Stimulated activated CD4-positive, alpha-beta T cell treated with anti-CD3 and anti-CD28 coated beads, Interleukin-1b, Interleukin-23, amount 100 ng/mL, for 48 hours (primary cell): Measurements from ENCODE around the gene ATF7.
"Not testable (repeated sequence)": the region's sequence is repeated elsewhere in the genome, so short reads cannot be mapped to it uniquely, and the experiment has no call there.

ENCODE experiments used
- DNase-seq: peaks from one replicate; pipeline ENCODE4 v3.0.0-alpha.2; 2020

ATF7 gene

GRCh38 chr12:53625946-53626701 is at the start of gene ATF7:
TSS of gene ATF7 (minus strand) at chr12:53626382. CDS start at chr12:53601000, 25,382 bp downstream.
- peak; percentile 97 for DNase-seq

- no peak for DNase-seq
These were observed 49.0 kb upstream of the ATF7 start for GRCh38 chr12:53674977-53675700.

GRCh38 chr12:53670971-53671370 is 44.8 kb upstream of the ATF7 start:
- no peak for DNase-seq

GRCh38 chr12:53670308-53670707 is 44.1 kb upstream of the ATF7 start:
- no peak for DNase-seq

- DNase-seq: no peak
These were observed 40.9 kb upstream of the ATF7 start for GRCh38 chr12:53667080-53667479.

GRCh38 chr12:53664936-53665335 is 38.8 kb upstream of the ATF7 start:
- DNase-seq: no peak

GRCh38 chr12:53664191-53664590 is 38.0 kb upstream of the ATF7 start:
- no peak for DNase-seq

GRCh38 chr12:53660041-53660440 is 33.9 kb upstream of the ATF7 start:
- no peak for DNase-seq

- no peak for DNase-seq
These were observed 33.4 kb upstream of the ATF7 start for GRCh38 chr12:53659571-53659981.

- no peak for DNase-seq
These were observed 32.9 kb upstream of the ATF7 start for GRCh38 chr12:53659011-53659551.

GRCh38 chr12:53657041-53657440 is 30.9 kb upstream of the ATF7 start:
- DNase-seq: no peak

GRCh38 chr12:53653595-53653994 is 27.4 kb upstream of the ATF7 start:
- DNase-seq: no peak

- DNase-seq: no peak
These were observed 26.2 kb upstream of the ATF7 start for GRCh38 chr12:53652366-53652765.

GRCh38 chr12:53651737-53652136 is 25.6 kb upstream of the ATF7 start:
- no peak for DNase-seq

- DNase-seq: not testable (repeated sequence)
These were observed 20.1 kb upstream of the ATF7 start for GRCh38 chr12:53646300-53646699.

GRCh38 chr12:53645165-53645564 is 19.0 kb upstream of the ATF7 start:
- DNase-seq: no peak

GRCh38 chr12:53644133-53644532 is 18.0 kb upstream of the ATF7 start:
- no peak for DNase-seq

- DNase-seq: no peak
These were observed 17.2 kb upstream of the ATF7 start for GRCh38 chr12:53643232-53643979.

GRCh38 chr12:53638057-53638456 is 11.9 kb upstream of the ATF7 start:
- DNase-seq: no peak

- DNase-seq: no peak
These were observed 10.5 kb upstream of the ATF7 start for GRCh38 chr12:53636641-53637040.

GRCh38 chr12:53635708-53636107 is 9.5 kb upstream of the ATF7 start:
- not testable (repeated sequence) for DNase-seq

GRCh38 chr12:53631721-53632120 is 5.5 kb upstream of the ATF7 start:
- DNase-seq: no peak

GRCh38 chr12:53627919-53628318 is 1.7 kb upstream of the ATF7 start:
- DNase-seq: no peak
